ENCODE measurements around the gene SCT.

SCT gene

GRCh38 chr11:618856-619627, 7.9 kb downstream of the SCT start:
- H3K27ac ChIP-seq (ENCODE audit: low read length), result no peak overlapping the region
- no peaks in the 10 kb centered on the region for H3K4me1 ChIP-seq (ENCODE audit: insufficient read depth, low read length)
- no peaks in the 10 kb centered on the region for H3K9me3 ChIP-seq (ENCODE audit: insufficient read depth, low read depth, low read length)
- no peak overlapping the region for H3K4me3 ChIP-seq (ENCODE audit: low read length)
- no peaks in the 10 kb centered on the region for H3K36me3 ChIP-seq (ENCODE audit: insufficient read depth, low read depth, low read length)
- H3K9ac ChIP-seq (ENCODE audit: low read depth, low read length), result no peak overlapping the region
- H3K27me3 ChIP-seq (ENCODE audit: insufficient read depth, low read length), result no peaks in the 10 kb centered on the region

GRCh38 chr11:617912-618682, 8.9 kb downstream of the SCT start:
- Histone ChIP-seq H3K4me3 (ENCODE audit: low read length) (no peak overlapping the region), H3K9ac (ENCODE audit: low read depth, low read length) (no peak overlapping the region), H3K27ac (ENCODE audit: low read length) (no peak overlapping the region), H3K36me3 (ENCODE audit: insufficient read depth, low read depth, low read length) (0 out of 2 replicates have a peak, but pooled peaks cover 1% of the 10 kb centered on the region), H3K27me3 (ENCODE audit: insufficient read depth, low read length) (no peaks in the 10 kb centered on the region), H3K9me3 (ENCODE audit: insufficient read depth, low read depth, low read length) (no peaks in the 10 kb centered on the region), H3K4me1 (ENCODE audit: insufficient read depth, low read length) (no peaks in the 10 kb centered on the region)

- H3K27me3 ChIP-seq (ENCODE audit: insufficient read depth, low read length), result no peaks in the 10 kb centered on the region
- no peak overlapping the region for H3K9ac ChIP-seq (ENCODE audit: low read depth, low read length)
- peaks cover 8% of the 10 kb centered on the region; the same call in 1 of the 2 replicates for H3K36me3 ChIP-seq (ENCODE audit: insufficient read depth, low read depth, low read length)
- no peak overlapping the region for H3K27ac ChIP-seq (ENCODE audit: low read length)
- no peaks in the 10 kb centered on the region for H3K9me3 ChIP-seq (ENCODE audit: insufficient read depth, low read depth, low read length)
- no peaks in the 10 kb centered on the region for H3K4me1 ChIP-seq (ENCODE audit: insufficient read depth, low read length)
- no peak overlapping the region for H3K4me3 ChIP-seq (ENCODE audit: low read length)
Observed at GRCh38 chr11:617199-617911, 9.6 kb downstream of the SCT start.

- Histone ChIP-seq H3K9me3 (ENCODE audit: insufficient read depth, low read depth, low read length) (no peaks in the 10 kb centered on the region), H3K9ac (ENCODE audit: low read depth, low read length) (peak overlapping the region; percentile 84; the same call in 1 of the 2 replicates), H3K36me3 (ENCODE audit: insufficient read depth, low read depth, low read length) (peaks cover 16% of the 10 kb centered on the region), H3K27ac (ENCODE audit: low read length) (no peak overlapping the region), H3K4me1 (ENCODE audit: insufficient read depth, low read length) (no peaks in the 10 kb centered on the region), H3K4me3 (ENCODE audit: low read length) (peak overlapping the region; percentile 76; the same call in 1 of the 2 replicates), H3K27me3 (ENCODE audit: insufficient read depth, low read length) (no peaks in the 10 kb centered on the region)
Observed at GRCh38 chr11:616320-617198, 10.4 kb downstream of the SCT start.

GRCh38 chr11:615504-616319, 11.3 kb downstream of the SCT start, which contains the start of gene IRF7:
Gene IRF7, minus strand, starts transcription at chr11:615950. Its CDS starts 586 bp downstream, at chr11:615364.
- Histone ChIP-seq H3K4me3 (ENCODE audit: low read length) (peak within 1 kb of the TSS; percentile 76), H3K9ac (ENCODE audit: low read depth, low read length) (peak within 1 kb of the TSS; percentile 84), H3K27ac (ENCODE audit: low read length) (peak within 1 kb of the TSS; percentile 56), H3K36me3 (ENCODE audit: insufficient read depth, low read depth, low read length) (peaks cover 25% of the 10 kb centered on the region), H3K4me1 (ENCODE audit: insufficient read depth, low read length) (no peaks in the 10 kb centered on the region), H3K27me3 (ENCODE audit: insufficient read depth, low read length) (no peaks in the 10 kb centered on the region), H3K9me3 (ENCODE audit: insufficient read depth, low read depth, low read length) (no peaks in the 10 kb centered on the region)

- peak overlapping the region; percentile 84; the same call in 1 of the 2 replicates for H3K9ac ChIP-seq (ENCODE audit: low read depth, low read length)
- H3K27ac ChIP-seq (ENCODE audit: low read length), result no peak overlapping the region
- H3K9me3 ChIP-seq (ENCODE audit: insufficient read depth, low read depth, low read length), result no peaks in the 10 kb centered on the region
- H3K4me3 ChIP-seq (ENCODE audit: low read length), result peak overlapping the region; percentile 76; the same call in 1 of the 2 replicates
- H3K27me3 ChIP-seq (ENCODE audit: insufficient read depth, low read length), result no peaks in the 10 kb centered on the region
- peaks cover 31% of the 10 kb centered on the region for H3K36me3 ChIP-seq (ENCODE audit: insufficient read depth, low read depth, low read length)
- H3K4me1 ChIP-seq (ENCODE audit: insufficient read depth, low read length), result no peaks in the 10 kb centered on the region
Observed at GRCh38 chr11:614623-615503, 12.1 kb downstream of the SCT start.

- H3K36me3 ChIP-seq (ENCODE audit: insufficient read depth, low read depth, low read length), result peaks cover 37% of the 10 kb centered on the region
- no peak overlapping the region for H3K27ac ChIP-seq (ENCODE audit: low read length)
- H3K9me3 ChIP-seq (ENCODE audit: insufficient read depth, low read depth, low read length), result no peaks in the 10 kb centered on the region
- no peak overlapping the region; the same call in 1 of the 2 replicates for H3K4me3 ChIP-seq (ENCODE audit: low read length)
- H3K27me3 ChIP-seq (ENCODE audit: insufficient read depth, low read length), result no peaks in the 10 kb centered on the region
- H3K4me1 ChIP-seq (ENCODE audit: insufficient read depth, low read length), result no peaks in the 10 kb centered on the region
- H3K9ac ChIP-seq (ENCODE audit: low read depth, low read length), result no peak overlapping the region
Observed at GRCh38 chr11:614021-614622, 12.9 kb downstream of the SCT start.

GRCh38 chr11:613369-613968, 13.5 kb downstream of the SCT start:
- no peak overlapping the region for H3K27ac ChIP-seq (ENCODE audit: low read length)

GRCh38 chr11:612961-613300, 14.1 kb downstream of the SCT start:
- H3K4me1 ChIP-seq (ENCODE audit: insufficient read depth, low read length), result no peaks in the 10 kb centered on the region

More at GRCh38 chr11:613369-613968, 13.5 kb downstream of the SCT start:
- no peaks in the 10 kb centered on the region for H3K27me3 ChIP-seq (ENCODE audit: insufficient read depth, low read length)
- H3K4me1 ChIP-seq (ENCODE audit: insufficient read depth, low read length), result no peaks in the 10 kb centered on the region
- H3K9ac ChIP-seq (ENCODE audit: low read depth, low read length), result no peak overlapping the region
- H3K36me3 ChIP-seq (ENCODE audit: insufficient read depth, low read depth, low read length), result peaks cover 44% of the 10 kb centered on the region
- no peak overlapping the region; the same call in 1 of the 2 replicates for H3K4me3 ChIP-seq (ENCODE audit: low read length)
- H3K9me3 ChIP-seq (ENCODE audit: insufficient read depth, low read depth, low read length), result no peaks in the 10 kb centered on the region

More at GRCh38 chr11:612961-613300, 14.1 kb downstream of the SCT start:
- Histone ChIP-seq H3K36me3 (ENCODE audit: insufficient read depth, low read depth, low read length) (peaks cover 49% of the 10 kb centered on the region), H3K9ac (ENCODE audit: low read depth, low read length) (no peak overlapping the region), H3K4me3 (ENCODE audit: low read length) (no peak overlapping the region), H3K27ac (ENCODE audit: low read length) (no peak overlapping the region), H3K9me3 (ENCODE audit: insufficient read depth, low read depth, low read length) (no peaks in the 10 kb centered on the region), H3K27me3 (ENCODE audit: insufficient read depth, low read length) (no peaks in the 10 kb centered on the region)

Data from iPS-20b (cell line).